IMR-90 (cell line): ENCODE results near the gene LTBP2. TPM values are rescaled to one million over a fixed set of nuclear protein-coding genes. Genes with fewer than 3 reads are reported as not detected.

Experiments used
- ATAC-seq: fragments of 200-7000 bp; cut with Tn5 transposase; 2 replicates; pipeline ENCODE4 v1.9.1; 2020; ENCODE audit warnings: low read depth, mild to moderate bottlenecking, moderate library complexity
- BruUV-seq: library from RNA; stranded (reverse); fragments of 400-500 nt; replicated peaks from 2 replicates; lab custom pipeline; 2021; lab: Mats Ljungman, UMichigan
- CTCF ChIA-PET: fragments of 300-600 bp; formaldehyde crosslinking; extraction: SDS; loops from one replicate; lab custom pipeline; 2021; ENCODE audit warnings: antibody characterized with exemption; lab: Yijun Ruan, JAX
- POLR2A ChIA-PET: fragments of 300-600 bp; sonication (Branson Sonifier 250); formaldehyde crosslinking; loops from one replicate; lab custom pipeline; 2022; ENCODE audit warnings: antibody characterized with exemption; ENCODE audit not compliant: unreplicated experiment; lab: Charles Lee
- DNase-seq: peaks from one replicate; pipeline ENCODE4 v3.0.0; 2013
- H2AFZ ChIP-seq: replicated peaks from 2 replicates; pipeline ENCODE3; 2013; ENCODE audit warnings: low read length, mild to moderate bottlenecking; ENCODE audit not compliant: poor library complexity
- H2AK5ac ChIP-seq: 2 replicates; pipeline ENCODE4 v1.6.1; 2013; ENCODE audit warnings: low read depth, low read length, inconsistent platforms
- H2AK9ac ChIP-seq: replicated peaks from 2 replicates; pipeline ENCODE3; 2013; ENCODE audit warnings: mild to moderate bottlenecking, low read depth, low read length, moderate library complexity; ENCODE audit not compliant: poor library complexity
- H2BK120ac ChIP-seq: 2 replicates; pipeline ENCODE4 v1.6.1; 2013; ENCODE audit warnings: low read depth, low read length, inconsistent platforms
- H2BK15ac ChIP-seq: 3 replicates; pipeline ENCODE4 v1.6.1; 2013; ENCODE audit warnings: low read depth, low read length, inconsistent platforms
- H2BK20ac ChIP-seq: 2 replicates; pipeline ENCODE4 v1.6.1; 2013; ENCODE audit warnings: low read depth, mild to moderate bottlenecking, inconsistent platforms, low read length, moderate library complexity
- H2BK5ac ChIP-seq: 2 replicates; pipeline ENCODE4 v1.6.1; 2013; ENCODE audit warnings: mild to moderate bottlenecking, low read depth, low read length, inconsistent platforms; ENCODE audit not compliant: poor library complexity, severe bottlenecking
- H3K14ac ChIP-seq: replicated peaks from 2 replicates; pipeline ENCODE4 v1.6.1; 2013; ENCODE audit warnings: low read depth, low read length, inconsistent platforms
- H3K18ac ChIP-seq: 2 replicates; pipeline ENCODE4 v1.6.1; 2013; ENCODE audit warnings: low read depth, low read length, control low read depth
- H3K23ac ChIP-seq: 2 replicates; pipeline ENCODE4 v1.6.1; 2013; ENCODE audit warnings: low read depth, low read length, inconsistent platforms
- H3K27ac ChIP-seq: 2 replicates; pipeline ENCODE4 v1.5.1; 2013; ENCODE audit warnings: mild to moderate bottlenecking, control low read depth, low read length; ENCODE audit not compliant: insufficient read depth
- H3K27me3 ChIP-seq: 2 replicates; pipeline ENCODE4 v1.6.1; 2013; ENCODE audit warnings: low read length; ENCODE audit not compliant: control insufficient read depth, insufficient read depth
- H3K36me3 ChIP-seq: 2 replicates; pipeline ENCODE4 v1.6.1; 2013; ENCODE audit warnings: low read length, mixed read lengths; ENCODE audit not compliant: control insufficient read depth, insufficient read depth
- H3K4ac ChIP-seq: 2 replicates; pipeline ENCODE4 v1.6.1; 2013; ENCODE audit warnings: low read depth, low read length, inconsistent platforms
- H3K4me1 ChIP-seq: 2 replicates; pipeline ENCODE4 v1.6.1; 2013; ENCODE audit warnings: low read length, mixed read lengths; ENCODE audit not compliant: control insufficient read depth, insufficient read depth
- H3K4me2 ChIP-seq: 2 replicates; pipeline ENCODE4 v1.6.1; 2013; ENCODE audit warnings: low read depth, mild to moderate bottlenecking, control low read depth, low read length, moderate library complexity
- H3K4me3 ChIP-seq: 2 replicates; pipeline ENCODE4 v1.5.1; 2013; ENCODE audit warnings: low read depth, mild to moderate bottlenecking, control low read depth, low read length, moderate library complexity; ENCODE audit not compliant: insufficient read depth
- H3K56ac ChIP-seq: 2 replicates; pipeline ENCODE4 v1.6.1; 2013; ENCODE audit warnings: low read length, inconsistent platforms; ENCODE audit not compliant: insufficient read depth; ENCODE audit errors: extremely low read depth
- H3K79me1 ChIP-seq, 2 experiments: 2 replicates each; pipeline ENCODE4 v1.6.1; 2013; ENCODE audit warnings: low read length in 2 of 2, inconsistent platforms in 1 of 2, low read depth in 1 of 2
- H3K9ac ChIP-seq: 2 replicates; pipeline ENCODE4 v1.6.1; 2013; ENCODE audit warnings: low read depth, low read length, control low read depth
- H3K9me1 ChIP-seq: 2 replicates; pipeline ENCODE4 v1.6.1; 2013; ENCODE audit warnings: low read length, inconsistent platforms; ENCODE audit not compliant: insufficient read depth
- H3K9me3 ChIP-seq: 2 replicates; pipeline ENCODE4 v1.6.1; 2013; ENCODE audit warnings: low read length; ENCODE audit not compliant: control insufficient read depth, insufficient read depth
- H4K20me1 ChIP-seq: 2 replicates; pipeline ENCODE4 v1.6.1; 2013; ENCODE audit warnings: low read length, inconsistent platforms; ENCODE audit not compliant: insufficient read depth
- H4K5ac ChIP-seq: 2 replicates; pipeline ENCODE4 v1.6.1; 2013; ENCODE audit warnings: mild to moderate bottlenecking, low read depth, low read length, control low read depth
- H4K8ac ChIP-seq, 2 experiments: 2 replicates each; pipeline ENCODE4 v1.6.1; 2013; ENCODE audit warnings: low read depth in 2 of 2, low read length in 2 of 2, control low read depth in 1 of 2, inconsistent platforms in 1 of 2
- H4K91ac ChIP-seq: 2 replicates; pipeline ENCODE4 v1.6.1; 2013; ENCODE audit warnings: low read depth, low read length, inconsistent platforms; ENCODE audit not compliant: insufficient read depth
- BHLHE40 ChIP-seq: fragments of 150-350 bp; IDR thresholded peaks from 2 replicates; pipeline ENCODE4 v1.6.1; 2016; ENCODE audit warnings: mild to moderate bottlenecking, low read depth, low read length
- CEBPB ChIP-seq: IDR thresholded peaks from 2 replicates; pipeline ENCODE4 v1.6.1; 2012; ENCODE audit warnings: low read depth, low read length, improper control_type of control experiment
- CHD1 ChIP-seq: IDR thresholded peaks from 2 replicates; pipeline ENCODE4 v1.6.1; 2012; ENCODE audit warnings: low read depth, low read length, improper control_type of control experiment
- CTCF ChIP-seq: conservative IDR thresholded peaks from 2 replicates; pipeline ENCODE4 v1.5.1; 2012; ENCODE audit warnings: mild to moderate bottlenecking, low read depth, low read length, improper control_type of control experiment
- ELK1 ChIP-seq: fragments of 150-350 bp; IDR thresholded peaks from 2 replicates; pipeline ENCODE4 v1.6.1; 2016; ENCODE audit warnings: low read depth, mild to moderate bottlenecking, low read length, moderate library complexity, borderline replicate concordance
- FOS ChIP-seq: fragments of 150-350 bp; IDR thresholded peaks from 2 replicates; pipeline ENCODE4 v1.6.1; 2016; ENCODE audit warnings: low read depth, low read length
- MAZ ChIP-seq: IDR thresholded peaks from 2 replicates; pipeline ENCODE4 v1.6.1; 2012; ENCODE audit warnings: low read depth, mild to moderate bottlenecking, low read length, improper control_type of control experiment, moderate library complexity, borderline replicate concordance
- MXI1 ChIP-seq: IDR thresholded peaks from 2 replicates; pipeline ENCODE4 v1.6.1; 2012; ENCODE audit warnings: low read depth, mild to moderate bottlenecking, low read length, moderate library complexity, borderline replicate concordance
- NFE2L2 ChIP-seq: fragments of 150-350 bp; IDR thresholded peaks from 2 replicates; pipeline ENCODE4 v1.6.1; 2016; ENCODE audit warnings: low read depth, mild to moderate bottlenecking, low read length
- POLR2A ChIP-seq: IDR thresholded peaks from 2 replicates; pipeline ENCODE4 v1.6.1; 2012; ENCODE audit warnings: mild to moderate bottlenecking, low read depth, low read length
- RAD21 ChIP-seq: IDR thresholded peaks from 2 replicates; pipeline ENCODE4 v1.6.1; 2012; ENCODE audit warnings: low read length, improper control_type of control experiment
- RCOR1 ChIP-seq: IDR thresholded peaks from 2 replicates; pipeline ENCODE4 v1.6.1; 2012; ENCODE audit warnings: mild to moderate bottlenecking, low read length, improper control_type of control experiment; ENCODE audit not compliant: insufficient replicate concordance
- RFX5 ChIP-seq: IDR thresholded peaks from 2 replicates; pipeline ENCODE4 v1.8.0; 2012; ENCODE audit warnings: low read depth, mild to moderate bottlenecking, low read length, moderate library complexity
- SMC3 ChIP-seq: fragments of 150-350 bp; IDR thresholded peaks from 2 replicates; pipeline ENCODE4 v1.6.1; 2016; ENCODE audit warnings: low read depth, mild to moderate bottlenecking, antibody characterized with exemption, low read length, moderate library complexity
- USF2 ChIP-seq: fragments of 150-350 bp; IDR thresholded peaks from 2 replicates; pipeline ENCODE4 v1.6.1; 2017; ENCODE audit warnings: mild to moderate bottlenecking, antibody characterized with exemption, low read length, low read depth
- WGBS, 2 experiments: methylation state at CpG; one replicate each; pipeline versions ENCODE4 v1.1.5 to v1.1.7; 2013; ENCODE audit warnings: missing lambda C conversion rate in 2 of 2; ENCODE audit not compliant: insufficient read length in 1 of 2; ENCODE audit errors: extremely low coverage in 2 of 2; 5-methylcytosine and 5-hydroxymethylcytosine counted together
- dilution Hi-C: fragments of 300-500 bp; cut with HindIII; formaldehyde crosslinking; loops from one replicate; pipeline ENCODE4 v1.14.3; 2018; ENCODE audit warnings: low sequenced_read_pairs; ENCODE audit not compliant: unreplicated experiment
- in situ Hi-C: fragments of 300-500 bp; cut with MboI; formaldehyde crosslinking; loops from 3 replicates; pipeline ENCODE4 v1.14.3; 2019; ENCODE audit warnings: low sequenced_read_pairs, inconsistent platforms, mixed read lengths
- intact Hi-C: fragments of 100-400 bp; cut with micrococcal nuclease; formaldehyde crosslinking; loops from 2 replicates; pipeline ENCODE4 v1.10.0; 2022
- polyA plus RNA-seq, 3 experiments: library from polyadenylated mRNA; depleted of rRNA; stranded (reverse); fragments of >200 nt; gene quantifications; 2 replicates each; pipeline ENCODE4 v1.2.3, GENCODE V29; 2012; ENCODE audit warnings: low replicate concordance in 1 of 3
- total RNA-seq: library from RNA; depleted of rRNA; stranded (reverse); fragments of >200 nt; gene quantifications from 2 replicates; pipeline ENCODE4 v1.2.3, GENCODE V29; 2012

The LTBP2 gene
- total and polyA plus RNA-seq, 2 of the 4 experiments (the other 2 are of a cell fraction): 23.8 to 79.3 TPM

- H3K56ac ChIP-seq: no peak overlapping the region
- H3K9me3 ChIP-seq: no peaks in the 10 kb centered on the region
- ATAC-seq: no peak
- no peak overlapping the region for H2BK120ac ChIP-seq
- TF ChIP-seq RCOR1 (no peak), RFX5 (no peak), SMC3 (no peak), POLR2A (no peak), RAD21 (no peak), BHLHE40 (no peak), MXI1 (no peak), ELK1 (no peak), CTCF (no peak), CHD1 (no peak), USF2 (no peak), FOS (no peak), MAZ (no peak), CEBPB (no peak), NFE2L2 (no peak)
- H4K8ac ChIP-seq: no peak overlapping the region
- no peak overlapping the region for H3K4me2 ChIP-seq
- H2BK15ac ChIP-seq: no peak overlapping the region
- H3K4ac ChIP-seq: no peak overlapping the region
- no peak for DNase-seq
- dilution Hi-C loops: no loop called here
- H3K4me1 ChIP-seq: no peaks in the 10 kb centered on the region; the same call in 1 of the 2 replicates
- H3K9me1 ChIP-seq: no peaks in the 10 kb centered on the region
- no peak overlapping the region for H3K14ac ChIP-seq
- WGBS, 2 experiments: no CpG with 5 or more reads among the region's 3 CpGs
- no peak overlapping the region for H3K4me3 ChIP-seq
- H4K20me1 ChIP-seq: no peaks in the 10 kb centered on the region
- no peak overlapping the region for H2BK20ac ChIP-seq
- in situ Hi-C loops: no loop called here
- no peak overlapping the region for H4K91ac ChIP-seq
- BruUV-seq: no TSS peak
- H3K27me3 ChIP-seq: peaks cover 48% of the 10 kb centered on the region
- CTCF ChIA-PET: no interaction called here
- no peak overlapping the region for H3K27ac ChIP-seq
- no peaks in the 10 kb centered on the region for H3K36me3 ChIP-seq
- POLR2A ChIA-PET: no interaction called here
- H3K23ac ChIP-seq: no peak overlapping the region
- no peaks in the 10 kb centered on the region for H3K79me1 ChIP-seq
- H4K5ac ChIP-seq: no peak overlapping the region
- no peak overlapping the region for H2BK5ac ChIP-seq
- H2AK9ac ChIP-seq: no peak overlapping the region
- H3K18ac ChIP-seq: no peak overlapping the region
- no peak overlapping the region for H2AK5ac ChIP-seq
- H2AFZ ChIP-seq: no peak overlapping the region
- no peak overlapping the region for H3K9ac ChIP-seq
- intact Hi-C loops: no loop called here
Observed at GRCh38 chr14:74462993-74463392, 149.0 kb downstream of the LTBP2 start.
